ENCODE measurements around the gene NECAB2.
A peak's percentile ranks its signal among the peaks of the same experiment; 100 is the strongest.
"Not testable (repeated sequence)": the region's sequence is repeated elsewhere in the genome, so short reads cannot be mapped to it uniquely, and the experiment has no call there.

The NECAB2 gene

GRCh38 chr16:83946781-83947566, 21.1 kb upstream of the NECAB2 start:
- Histone ChIP-seq H3K9ac (ENCODE audit: low read length) (no peak overlapping the region), H3K4me3 (ENCODE audit: low read length) (no peak overlapping the region), H3K36me3 (ENCODE audit: control insufficient read depth, insufficient read depth, low read length, severe bottlenecking) (no peaks in the 10 kb centered on the region), H3K27me3 (replicated peaks; ENCODE audit: control insufficient read depth, insufficient read depth, low read length) (peaks cover 23% of the 10 kb centered on the region), H3K9me3 (ENCODE audit: control insufficient read depth, low read length) (no peaks in the 10 kb centered on the region), H3K4me1 (ENCODE audit: control insufficient read depth, insufficient read depth, low read length) (no peaks in the 10 kb centered on the region)
- DNase-seq (ENCODE audit: low read depth): no peak

GRCh38 chr16:83947642-83948234, 20.3 kb upstream of the NECAB2 start:
- Histone ChIP-seq H3K36me3 (ENCODE audit: control insufficient read depth, insufficient read depth, low read length, severe bottlenecking) (no peaks in the 10 kb centered on the region), H3K9ac (ENCODE audit: low read length) (no peak overlapping the region), H3K4me1 (ENCODE audit: control insufficient read depth, insufficient read depth, low read length) (peaks cover 5% of the 10 kb centered on the region), H3K9me3 (ENCODE audit: control insufficient read depth, low read length) (no peaks in the 10 kb centered on the region), H3K27me3 (replicated peaks; ENCODE audit: control insufficient read depth, insufficient read depth, low read length) (peaks cover 20% of the 10 kb centered on the region), H3K4me3 (ENCODE audit: low read length) (no peak overlapping the region)
- DNase-seq (ENCODE audit: low read depth): no peak

GRCh38 chr16:83948914-83949723, 18.9 kb upstream of the NECAB2 start:
- no peak overlapping the region for H3K9ac ChIP-seq (ENCODE audit: low read length)
- peaks cover 12% of the 10 kb centered on the region for H3K4me1 ChIP-seq (ENCODE audit: control insufficient read depth, insufficient read depth, low read length)
- H3K27me3 ChIP-seq (replicated peaks; ENCODE audit: control insufficient read depth, insufficient read depth, low read length): peaks cover 13% of the 10 kb centered on the region
- no peaks in the 10 kb centered on the region for H3K9me3 ChIP-seq (ENCODE audit: control insufficient read depth, low read length)
- no peak for DNase-seq (ENCODE audit: low read depth)
- no peak overlapping the region for H3K4me3 ChIP-seq (ENCODE audit: low read length)
- H3K36me3 ChIP-seq (ENCODE audit: control insufficient read depth, insufficient read depth, low read length, severe bottlenecking): no peaks in the 10 kb centered on the region

- H3K9ac ChIP-seq (ENCODE audit: low read length): no peak overlapping the region
- no peaks in the 10 kb centered on the region for H3K9me3 ChIP-seq (ENCODE audit: control insufficient read depth, low read length)
- DNase-seq (ENCODE audit: low read depth): no peak
- peaks cover 17% of the 10 kb centered on the region for H3K4me1 ChIP-seq (ENCODE audit: control insufficient read depth, insufficient read depth, low read length)
- H3K4me3 ChIP-seq (ENCODE audit: low read length): no peak overlapping the region
- H3K36me3 ChIP-seq (ENCODE audit: control insufficient read depth, insufficient read depth, low read length, severe bottlenecking): no peaks in the 10 kb centered on the region
- peaks cover 13% of the 10 kb centered on the region for H3K27me3 ChIP-seq (replicated peaks; ENCODE audit: control insufficient read depth, insufficient read depth, low read length)
Observed at GRCh38 chr16:83949724-83950001, 18.4 kb upstream of the NECAB2 start.

GRCh38 chr16:83950862-83951399, 17.1 kb upstream of the NECAB2 start:
- H3K4me3 ChIP-seq (ENCODE audit: low read length); DNase-seq (ENCODE audit: low read depth); H3K36me3 ChIP-seq (ENCODE audit: control insufficient read depth, insufficient read depth, low read length, severe bottlenecking); H3K27me3 ChIP-seq (replicated peaks; ENCODE audit: control insufficient read depth, insufficient read depth, low read length); H3K9ac ChIP-seq (ENCODE audit: low read length); H3K9me3 ChIP-seq (ENCODE audit: control insufficient read depth, low read length): not testable (repeated sequence)
- peaks cover 27% of the 10 kb centered on the region for H3K4me1 ChIP-seq (ENCODE audit: control insufficient read depth, insufficient read depth, low read length)

GRCh38 chr16:83951544-83951943, 16.5 kb upstream of the NECAB2 start:
- Histone ChIP-seq H3K9me3 (ENCODE audit: control insufficient read depth, low read length) (no peaks in the 10 kb centered on the region), H3K27me3 (replicated peaks; ENCODE audit: control insufficient read depth, insufficient read depth, low read length) (peaks cover 9% of the 10 kb centered on the region), H3K36me3 (ENCODE audit: control insufficient read depth, insufficient read depth, low read length, severe bottlenecking) (no peaks in the 10 kb centered on the region), H3K4me1 (ENCODE audit: control insufficient read depth, insufficient read depth, low read length) (peaks cover 27% of the 10 kb centered on the region), H3K4me3 (ENCODE audit: low read length) (no peak overlapping the region), H3K9ac (ENCODE audit: low read length) (no peak overlapping the region)
- DNase-seq (ENCODE audit: low read depth): no peak

- Histone ChIP-seq H3K9me3 (ENCODE audit: control insufficient read depth, low read length) (no peaks in the 10 kb centered on the region), H3K36me3 (ENCODE audit: control insufficient read depth, insufficient read depth, low read length, severe bottlenecking) (no peaks in the 10 kb centered on the region), H3K4me3 (ENCODE audit: low read length) (peak overlapping the region; percentile 83), H3K27me3 (replicated peaks; ENCODE audit: control insufficient read depth, insufficient read depth, low read length) (no peaks in the 10 kb centered on the region), H3K4me1 (ENCODE audit: control insufficient read depth, insufficient read depth, low read length) (peaks cover 27% of the 10 kb centered on the region), H3K9ac (ENCODE audit: low read length) (peak overlapping the region; percentile 88)
- no peak for DNase-seq (ENCODE audit: low read depth)
Observed at GRCh38 chr16:83952587-83952939, 15.5 kb upstream of the NECAB2 start.

GRCh38 chr16:83952940-83953795, 14.9 kb upstream of the NECAB2 start, which contains the start of gene OSGIN1:
TSS of gene OSGIN1 (plus strand) at chr16:83953240. CDS start at chr16:83957672, 4,432 bp downstream.
- Histone ChIP-seq H3K9ac (ENCODE audit: low read length) (peak within 1 kb of the TSS; percentile 88), H3K36me3 (ENCODE audit: control insufficient read depth, insufficient read depth, low read length, severe bottlenecking) (peaks cover 2% of the 10 kb centered on the region), H3K4me1 (ENCODE audit: control insufficient read depth, insufficient read depth, low read length) (peaks cover 29% of the 10 kb centered on the region), H3K27me3 (replicated peaks; ENCODE audit: control insufficient read depth, insufficient read depth, low read length) (no peaks in the 10 kb centered on the region), H3K9me3 (ENCODE audit: control insufficient read depth, low read length) (no peaks in the 10 kb centered on the region), H3K4me3 (ENCODE audit: low read length) (peak within 1 kb of the TSS; percentile 83)
- peak; percentile 97 for DNase-seq (ENCODE audit: low read depth)

- peak overlapping the region; percentile 88 for H3K9ac ChIP-seq (ENCODE audit: low read length)
- peaks cover 10% of the 10 kb centered on the region for H3K36me3 ChIP-seq (ENCODE audit: control insufficient read depth, insufficient read depth, low read length, severe bottlenecking)
- DNase-seq (ENCODE audit: low read depth): peak; percentile 42
- H3K9me3 ChIP-seq (ENCODE audit: control insufficient read depth, low read length): no peaks in the 10 kb centered on the region
- H3K27me3 ChIP-seq (replicated peaks; ENCODE audit: control insufficient read depth, insufficient read depth, low read length): no peaks in the 10 kb centered on the region
- peaks cover 37% of the 10 kb centered on the region for H3K4me1 ChIP-seq (ENCODE audit: control insufficient read depth, insufficient read depth, low read length)
- H3K4me3 ChIP-seq (ENCODE audit: low read length): peak overlapping the region; percentile 83
Observed at GRCh38 chr16:83953796-83954576, 14.1 kb upstream of the NECAB2 start.

- Histone ChIP-seq H3K9ac (ENCODE audit: low read length) (peak overlapping the region; percentile 88), H3K36me3 (ENCODE audit: control insufficient read depth, insufficient read depth, low read length, severe bottlenecking) (peaks cover 17% of the 10 kb centered on the region), H3K4me3 (ENCODE audit: low read length) (peak overlapping the region; percentile 83), H3K9me3 (ENCODE audit: control insufficient read depth, low read length) (no peaks in the 10 kb centered on the region), H3K27me3 (replicated peaks; ENCODE audit: control insufficient read depth, insufficient read depth, low read length) (no peaks in the 10 kb centered on the region), H3K4me1 (ENCODE audit: control insufficient read depth, insufficient read depth, low read length) (peaks cover 43% of the 10 kb centered on the region)
- peak; percentile 60 for DNase-seq (ENCODE audit: low read depth)
Observed at GRCh38 chr16:83954577-83955016, 13.4 kb upstream of the NECAB2 start.
